ENCODE measurements around the gene UBAC2.

The UBAC2 gene

DNA sequence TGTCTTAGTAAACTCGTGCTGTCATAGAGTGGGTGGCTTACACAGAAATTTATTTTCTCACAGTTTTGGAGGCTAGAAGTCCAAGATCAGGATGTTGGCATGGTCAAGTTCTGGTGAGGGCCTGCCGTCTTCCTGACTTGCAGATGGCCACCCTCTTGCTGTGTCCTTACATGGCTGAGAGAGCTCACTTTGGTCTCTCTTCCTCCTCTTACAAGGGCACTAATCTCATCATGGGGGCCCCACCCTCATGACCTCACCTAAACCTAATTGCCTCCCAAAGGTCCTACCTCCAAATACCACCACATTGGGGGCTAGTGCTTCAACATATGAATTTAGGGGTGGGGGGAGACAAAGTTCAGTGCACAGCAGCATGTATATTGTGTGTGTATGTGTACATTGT, 71.8 kb downstream of the UBAC2 start:
- no peak for DNase-seq

DNA sequence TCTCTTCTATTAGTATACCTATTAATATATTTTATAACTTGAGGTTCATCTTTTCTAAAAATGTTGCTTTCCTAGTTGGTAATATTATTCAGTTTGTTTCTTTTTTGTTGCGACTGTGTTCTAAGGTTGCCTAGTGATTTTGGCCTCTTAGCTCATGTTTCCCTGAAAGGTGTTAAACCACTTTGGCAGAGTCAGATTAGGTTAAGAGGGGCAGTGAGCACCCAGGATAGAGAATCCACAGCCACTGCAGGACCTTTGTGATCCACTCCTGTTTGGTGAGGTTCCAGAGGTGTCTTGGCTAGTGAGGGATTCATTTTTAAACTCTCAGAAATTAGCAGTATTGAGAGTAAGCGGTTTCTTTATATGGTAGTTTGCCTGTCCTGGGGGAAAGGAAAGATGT, 72.5 kb downstream of the UBAC2 start:
- no peak for DNase-seq

DNA sequence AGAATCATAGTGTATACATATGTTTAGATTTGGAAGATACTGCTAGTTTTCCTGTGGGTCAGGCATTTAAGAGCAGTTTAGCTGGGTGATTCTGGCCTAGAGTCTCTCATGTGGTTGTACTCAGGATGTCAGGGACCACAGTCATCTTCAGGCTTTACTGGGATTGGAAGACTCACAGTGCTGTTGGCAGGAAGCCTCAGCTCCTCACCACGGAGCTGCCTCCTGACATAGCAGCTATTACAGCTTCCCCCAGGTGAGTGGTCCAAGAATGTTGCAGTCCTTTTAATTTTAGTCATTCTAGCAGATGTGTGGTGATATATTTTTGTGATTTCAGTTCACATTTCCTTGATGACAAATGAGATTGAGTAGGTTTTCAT, 74.4 kb downstream of the UBAC2 start:
- DNase-seq: peak; percentile 79

DNA sequence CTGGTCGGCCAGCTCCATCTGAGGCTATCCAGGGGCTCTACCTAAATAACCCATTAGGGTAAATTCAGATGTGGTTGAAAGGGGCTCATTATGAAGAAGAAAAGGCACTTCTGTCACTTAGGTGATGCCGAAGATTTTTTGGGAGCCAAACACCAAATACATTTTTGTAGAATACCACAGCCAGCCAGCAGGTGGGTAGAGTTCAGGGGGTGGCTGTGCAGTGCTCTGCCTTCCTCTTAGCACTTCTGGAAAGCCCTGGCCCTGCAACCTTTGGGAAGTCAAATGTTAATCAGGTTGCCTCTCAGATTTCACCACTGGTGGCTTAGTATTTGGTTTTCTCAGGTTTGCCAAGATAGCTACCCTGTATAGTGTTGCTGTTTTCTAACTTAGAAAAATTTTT, 76.1 kb downstream of the UBAC2 start:
- DNase-seq: no peak

DNA sequence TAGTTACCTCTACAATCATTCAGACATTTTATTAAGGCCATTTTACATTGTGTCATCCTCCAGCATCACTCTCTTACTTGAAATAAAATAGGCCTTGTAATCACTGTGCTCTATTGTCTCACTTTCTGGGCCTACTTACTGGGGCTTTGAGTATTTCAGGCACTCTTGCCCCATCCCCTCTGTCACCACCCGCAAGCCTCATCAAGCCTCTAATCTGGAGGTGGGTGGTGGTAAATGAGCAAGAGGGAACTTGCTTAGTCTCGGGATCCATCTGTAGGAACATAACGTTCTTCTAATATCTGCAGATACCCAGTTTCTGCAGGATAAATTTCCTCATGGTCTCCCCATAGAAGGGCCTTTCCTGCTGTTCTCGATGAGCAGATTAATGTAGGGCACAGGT, 77.0 kb downstream of the UBAC2 start:
- DNase-seq: no peak

DNA sequence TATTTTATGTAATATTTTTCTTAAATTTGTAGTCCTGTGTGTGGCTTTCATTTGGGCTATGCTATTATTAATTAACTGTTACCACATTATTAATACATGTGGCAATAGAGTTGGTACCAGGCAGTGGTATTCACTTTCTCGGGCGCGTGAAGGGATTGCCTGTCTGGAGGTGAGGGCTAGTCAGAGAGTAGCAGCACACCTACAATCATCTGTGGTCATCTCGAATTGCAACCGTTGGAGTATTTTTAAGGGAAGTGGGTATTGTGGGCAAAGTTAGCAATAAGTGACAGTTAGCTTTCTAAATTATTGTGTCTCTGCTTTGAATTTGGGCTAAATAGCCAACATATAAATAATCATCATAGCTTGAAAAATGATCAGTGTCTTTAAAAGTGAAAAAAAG, 77.5 kb downstream of the UBAC2 start:
- peak; percentile 56 for DNase-seq

DNA sequence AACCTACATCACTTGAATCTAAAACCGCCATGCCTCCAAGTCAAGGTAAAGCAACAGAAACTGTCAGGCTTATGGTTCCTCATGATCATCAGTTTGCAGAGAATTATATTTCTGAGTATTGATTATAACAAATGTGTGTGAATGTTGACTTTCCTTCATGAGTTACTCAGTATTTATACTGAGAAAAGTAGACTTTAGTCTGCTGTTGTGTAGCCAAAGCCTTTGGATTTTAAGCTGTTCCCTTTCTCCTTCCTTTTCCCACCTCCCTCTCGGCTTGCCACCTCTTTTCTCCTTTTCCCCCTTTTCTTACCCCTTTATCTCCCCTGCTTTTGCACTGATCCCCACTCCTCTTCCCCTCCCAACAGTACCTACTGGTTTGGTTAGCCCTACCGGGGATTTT, 78.2 kb downstream of the UBAC2 start:
- no peak for DNase-seq

DNA sequence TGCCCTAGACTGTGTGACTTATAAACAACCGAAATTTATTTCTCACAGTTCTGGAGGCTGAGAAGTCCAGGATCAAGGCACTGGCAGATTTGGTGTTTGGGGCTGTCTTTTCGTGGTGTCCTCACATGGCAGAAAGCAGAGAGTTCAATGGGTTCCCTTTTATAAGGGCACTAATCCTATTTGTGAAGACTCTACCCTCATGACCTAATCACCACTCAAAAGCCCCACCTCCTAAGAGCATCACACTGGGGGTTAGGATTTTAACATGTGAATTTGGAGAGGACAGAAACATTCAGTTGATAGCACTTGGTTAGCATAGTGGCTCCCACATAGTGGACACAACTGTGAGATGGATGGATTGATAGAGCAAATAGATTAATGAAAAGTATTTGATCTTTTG, 79.0 kb downstream of the UBAC2 start:
- no peak for DNase-seq

DNA sequence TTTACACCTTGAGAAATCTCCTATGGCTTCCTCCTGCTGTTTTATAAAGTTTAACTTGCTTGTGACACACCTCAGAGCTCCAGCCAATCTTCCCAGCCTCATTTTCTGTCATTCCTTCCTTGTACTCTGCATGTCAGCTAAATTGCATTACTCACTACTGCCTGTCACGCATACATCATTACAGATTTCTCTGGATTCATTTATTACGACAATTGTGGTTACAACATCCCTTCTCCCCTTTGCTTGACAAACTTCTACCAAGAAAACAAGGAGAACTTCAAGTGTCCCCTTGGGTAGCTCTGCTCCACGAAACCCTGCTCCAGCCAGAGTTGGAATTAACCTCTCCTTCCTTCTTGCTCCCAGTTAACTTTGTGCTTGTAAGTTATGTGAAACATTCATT, 79.5 kb downstream of the UBAC2 start:
- no peak for DNase-seq

DNA sequence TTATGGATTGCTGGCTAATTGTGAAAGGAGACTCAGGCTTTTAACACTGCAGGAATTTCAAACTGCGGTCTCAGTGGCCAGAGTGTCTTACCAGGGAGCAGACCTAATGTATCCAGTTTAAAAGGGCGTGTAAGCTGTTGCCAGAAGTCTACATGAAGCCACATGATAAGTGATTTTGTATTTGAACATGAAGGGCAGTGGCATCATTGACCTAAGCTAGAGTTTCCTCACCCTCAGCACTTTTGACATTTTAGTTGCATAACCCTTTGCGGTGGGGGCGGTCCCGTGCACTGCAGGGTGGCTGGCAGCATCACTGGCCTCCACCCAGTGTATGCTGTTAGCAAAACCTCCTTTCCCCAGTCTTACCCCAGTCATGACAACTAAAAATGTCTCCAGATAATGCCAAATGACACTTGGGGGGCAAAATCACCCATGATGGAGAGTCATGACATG, 81.2 kb downstream of the UBAC2 start:
- DNase-seq: peak; percentile 62

DNA sequence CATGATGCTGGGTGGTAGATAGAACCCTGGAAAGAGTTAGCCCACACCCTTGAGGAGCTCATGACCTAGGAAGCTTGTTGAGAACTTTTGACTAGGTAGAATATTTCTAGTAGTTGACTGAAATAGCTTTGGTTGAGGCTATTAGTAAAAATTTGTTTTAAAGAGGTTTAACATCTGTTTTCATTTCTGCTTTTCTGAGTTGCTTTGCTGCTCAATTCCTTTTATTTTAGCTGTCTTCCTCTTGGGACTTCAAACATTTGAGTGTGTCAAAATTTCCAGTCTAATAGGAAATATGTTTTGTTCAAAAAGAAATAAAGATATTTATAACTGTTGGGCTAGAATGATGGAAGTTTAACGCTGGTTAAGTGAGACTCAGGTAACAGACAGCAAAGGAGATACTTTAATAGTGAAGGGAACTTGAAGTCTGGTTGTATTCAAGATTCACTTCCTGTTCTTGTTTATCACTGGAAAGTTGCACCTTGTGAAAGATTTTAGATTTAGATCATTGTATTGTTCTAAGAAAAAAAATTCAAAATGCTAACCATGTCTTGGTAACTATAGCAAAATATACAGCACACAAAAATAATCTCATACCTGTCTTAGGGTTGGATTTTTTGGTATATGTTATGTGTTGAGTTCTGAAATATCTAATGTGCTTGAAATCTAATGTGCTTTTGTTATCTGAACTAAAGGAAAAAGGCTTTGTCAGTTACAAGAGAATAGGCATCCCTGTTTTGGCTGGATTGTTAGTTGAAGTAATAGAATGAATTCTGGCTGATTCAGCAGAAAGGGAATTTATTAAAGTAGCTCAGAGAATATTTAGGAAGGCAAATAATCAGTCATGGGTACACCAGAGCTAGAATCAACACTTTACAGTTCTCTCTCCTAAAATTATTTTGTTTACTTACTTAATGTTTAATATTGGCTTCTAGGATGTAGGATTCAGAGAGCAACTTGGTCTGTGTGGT, 81.9 kb downstream of the UBAC2 start:
- no peak for DNase-seq

DNA sequence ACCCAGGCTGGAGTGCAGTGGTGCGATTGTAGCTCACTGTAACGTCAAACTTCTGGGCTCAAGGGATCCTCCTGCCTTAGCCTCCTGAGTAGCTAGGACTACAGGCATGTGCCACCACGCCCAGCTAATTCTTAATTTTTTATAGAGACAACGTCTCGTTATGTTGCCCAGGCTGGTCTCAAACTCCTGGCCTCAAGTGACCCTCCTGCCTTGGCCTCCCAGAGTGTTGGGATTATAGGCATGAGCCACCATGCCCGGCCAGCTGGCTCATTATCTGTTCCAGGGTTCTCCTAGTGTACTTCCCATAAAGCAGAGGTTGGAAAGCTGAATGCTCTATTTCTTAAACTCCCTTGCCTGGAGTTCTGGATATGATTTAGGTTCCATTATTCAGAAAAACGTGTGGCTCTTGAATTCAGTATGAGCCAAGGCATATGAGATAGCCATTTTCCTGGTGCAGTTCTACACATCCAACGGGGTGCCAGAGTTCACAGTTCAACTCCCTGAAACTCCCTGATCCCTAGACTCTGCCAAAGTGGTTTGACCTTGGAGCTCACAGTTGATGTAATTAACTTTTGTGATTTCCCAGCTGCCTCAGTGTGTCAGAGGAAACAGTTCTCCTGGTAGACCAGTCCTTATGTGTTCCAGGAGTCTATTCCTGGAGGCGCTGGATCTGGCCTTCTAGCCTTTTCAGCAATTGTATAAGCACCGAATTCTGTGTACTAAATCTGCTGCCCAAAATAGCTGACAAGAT, 85.0 kb downstream of the UBAC2 start:
- DNase-seq: no peak

DNA sequence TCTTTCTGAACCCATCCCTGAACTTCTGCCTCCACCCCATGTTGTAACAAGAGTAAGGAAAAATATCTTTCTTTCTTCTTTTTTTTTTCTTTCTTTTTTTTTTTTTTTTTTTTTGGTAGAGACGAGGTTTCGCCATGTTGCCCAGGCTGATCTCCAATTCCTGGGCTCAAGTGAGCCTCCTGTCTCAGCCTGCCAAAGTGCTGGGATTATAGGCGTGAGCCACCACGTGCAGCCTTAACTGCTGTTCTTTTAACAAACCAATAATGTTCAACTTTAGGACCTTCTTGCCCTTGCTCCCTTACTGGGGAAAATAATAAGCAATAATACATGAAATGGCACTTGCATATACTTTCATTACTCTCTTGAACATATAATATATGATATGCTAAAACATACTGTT, 86.9 kb downstream of the UBAC2 start:
- DNase-seq: no peak

DNA sequence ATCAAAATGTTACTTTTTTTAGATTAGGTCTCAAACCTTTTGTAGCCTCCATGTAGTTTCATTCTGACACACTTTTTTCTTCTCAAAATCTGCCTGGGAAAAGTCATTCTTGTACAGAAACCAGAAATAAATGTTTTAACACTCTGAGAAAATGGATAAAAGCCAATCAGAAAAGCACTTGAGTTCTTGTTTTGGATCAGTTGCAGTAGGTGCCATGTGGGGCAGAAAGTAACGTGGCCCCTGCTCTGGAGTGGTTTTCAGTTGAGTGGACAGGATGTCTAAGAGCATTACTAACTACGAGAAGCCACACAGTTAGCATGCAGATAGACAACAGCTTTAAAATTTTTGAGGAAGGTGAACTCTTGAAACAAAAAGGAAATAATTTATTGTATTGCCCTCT, 87.4 kb downstream of the UBAC2 start:
- DNase-seq: peak; percentile 92

DNA sequence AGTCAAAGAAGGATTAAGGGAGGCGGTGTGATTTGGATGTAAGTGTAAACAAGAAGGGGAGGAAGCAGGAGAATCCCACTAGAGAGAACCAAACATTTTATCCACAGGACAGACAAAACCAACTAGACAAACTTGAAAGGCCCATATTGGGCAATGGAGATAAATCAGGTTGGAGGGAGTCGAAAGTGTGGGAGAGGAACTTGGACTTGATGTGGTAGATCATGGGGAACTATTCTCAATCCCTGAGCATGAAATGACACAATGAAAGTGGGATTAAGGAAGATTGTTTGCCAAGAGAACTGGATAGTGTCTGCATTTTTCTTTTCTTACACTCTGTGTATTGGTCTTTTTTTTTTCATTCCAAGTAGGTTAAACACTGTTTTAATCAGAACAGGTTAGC, 88.6 kb downstream of the UBAC2 start:
- no peak for DNase-seq

DNA sequence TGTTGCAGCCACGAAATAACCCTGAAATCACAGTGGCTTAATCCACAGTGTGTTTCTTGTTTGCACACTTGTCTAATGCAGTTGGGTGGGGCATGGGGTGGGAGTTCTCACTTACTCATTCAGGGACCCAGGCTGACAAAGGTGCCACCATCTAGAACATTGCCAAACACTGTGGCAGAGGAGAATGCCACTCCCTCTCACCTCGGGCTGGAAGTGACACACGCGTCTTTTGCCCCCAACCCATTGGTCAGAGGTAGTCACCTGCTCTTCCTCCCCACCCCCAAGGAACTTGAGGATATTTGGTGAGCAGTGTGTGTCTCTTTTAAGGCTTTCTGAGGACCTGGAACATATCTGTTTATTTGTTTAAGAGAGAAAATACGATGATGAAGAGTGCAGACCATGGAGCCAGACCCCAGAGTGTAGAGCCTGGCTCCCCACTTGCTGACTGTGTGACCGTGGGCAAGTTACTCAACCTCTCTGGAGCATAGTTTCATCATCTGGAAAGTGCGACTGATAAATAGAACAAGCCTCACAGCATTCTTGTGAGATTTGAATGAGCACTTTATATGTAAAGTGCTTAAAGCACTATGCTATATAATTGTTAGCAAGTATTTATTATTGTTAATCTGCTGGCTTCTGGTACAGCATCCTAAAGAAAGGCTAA, 89.2 kb downstream of the UBAC2 start:
- peak; percentile 93 for DNase-seq

DNA sequence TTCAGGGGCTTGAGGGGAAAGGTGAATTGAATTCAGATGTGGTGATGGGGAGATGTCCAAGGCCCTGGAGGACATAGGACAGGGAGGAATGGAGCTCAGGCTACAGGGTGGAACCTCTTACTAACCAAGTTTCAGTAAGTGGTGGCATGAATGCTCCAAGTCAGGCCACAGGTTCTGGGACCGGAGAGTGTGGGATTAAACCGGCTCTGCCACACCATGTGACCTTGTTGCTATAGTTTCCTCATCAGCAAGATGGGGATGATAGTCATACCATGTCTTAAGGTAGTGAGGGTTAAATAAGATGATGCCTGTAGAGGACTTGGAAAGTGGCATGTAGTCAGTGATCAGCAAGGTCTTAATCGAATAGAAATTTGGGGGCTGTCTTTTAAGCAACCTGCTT, 90.2 kb downstream of the UBAC2 start:
- DNase-seq: peak; percentile 67

DNA sequence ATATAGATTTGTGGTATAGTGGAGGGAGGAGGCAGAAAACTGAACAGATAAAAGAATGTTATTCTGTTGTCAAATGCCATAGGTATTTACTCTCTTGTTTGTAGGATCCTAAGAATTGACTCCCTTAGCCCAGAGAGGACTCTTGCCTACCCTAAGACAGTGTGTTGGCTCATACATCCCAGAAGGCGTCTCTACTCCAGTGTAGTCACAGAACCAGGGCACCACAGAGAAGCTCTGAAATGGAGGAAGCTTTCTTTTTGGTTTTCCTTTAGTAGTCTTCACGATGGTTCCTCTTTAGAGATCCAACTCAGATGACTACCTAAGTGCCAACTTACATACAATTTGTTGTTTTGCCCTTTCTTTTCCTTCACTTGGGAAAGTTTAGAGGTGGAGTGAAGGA, 92.5 kb downstream of the UBAC2 start:
- no peak for DNase-seq

DNA sequence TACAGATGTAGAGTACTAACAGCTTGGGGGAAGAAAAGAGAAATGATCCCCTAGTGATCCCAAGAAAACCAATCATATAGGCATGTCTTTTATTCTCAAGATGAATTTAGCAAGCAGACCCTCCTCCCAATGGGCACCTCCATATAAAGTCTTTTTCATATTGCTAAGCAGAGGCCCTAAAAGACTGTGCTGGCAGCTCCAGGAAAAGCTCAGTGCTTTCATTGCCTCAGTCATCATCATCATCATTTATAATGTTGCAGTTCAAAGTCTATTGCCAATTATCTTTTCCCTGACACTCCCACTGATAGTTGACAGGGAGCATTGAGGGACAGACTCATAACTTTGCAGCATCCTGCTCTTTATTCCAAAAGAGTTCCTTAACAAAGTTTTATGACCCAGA, 93.5 kb downstream of the UBAC2 start:
- DNase-seq: no peak

DNA sequence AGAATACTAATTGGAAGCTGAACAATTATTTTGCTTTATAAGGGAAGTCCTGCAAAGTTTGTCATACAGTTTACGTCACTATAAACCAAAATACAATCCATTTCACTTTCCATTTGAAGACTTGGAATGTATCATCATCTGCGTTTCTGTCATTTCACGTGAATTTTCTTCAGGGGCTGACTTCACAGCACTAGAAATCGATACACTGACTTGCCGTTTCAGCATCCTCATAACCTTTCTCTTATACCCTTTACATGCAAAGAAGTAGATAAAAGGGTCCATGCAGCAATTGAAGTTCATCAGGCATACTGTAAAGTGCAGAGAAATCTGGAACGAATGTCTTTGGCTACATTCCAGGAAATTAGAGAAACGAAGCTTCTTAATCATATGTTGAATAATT, 94.3 kb downstream of the UBAC2 start:
- no peak for DNase-seq

DNA sequence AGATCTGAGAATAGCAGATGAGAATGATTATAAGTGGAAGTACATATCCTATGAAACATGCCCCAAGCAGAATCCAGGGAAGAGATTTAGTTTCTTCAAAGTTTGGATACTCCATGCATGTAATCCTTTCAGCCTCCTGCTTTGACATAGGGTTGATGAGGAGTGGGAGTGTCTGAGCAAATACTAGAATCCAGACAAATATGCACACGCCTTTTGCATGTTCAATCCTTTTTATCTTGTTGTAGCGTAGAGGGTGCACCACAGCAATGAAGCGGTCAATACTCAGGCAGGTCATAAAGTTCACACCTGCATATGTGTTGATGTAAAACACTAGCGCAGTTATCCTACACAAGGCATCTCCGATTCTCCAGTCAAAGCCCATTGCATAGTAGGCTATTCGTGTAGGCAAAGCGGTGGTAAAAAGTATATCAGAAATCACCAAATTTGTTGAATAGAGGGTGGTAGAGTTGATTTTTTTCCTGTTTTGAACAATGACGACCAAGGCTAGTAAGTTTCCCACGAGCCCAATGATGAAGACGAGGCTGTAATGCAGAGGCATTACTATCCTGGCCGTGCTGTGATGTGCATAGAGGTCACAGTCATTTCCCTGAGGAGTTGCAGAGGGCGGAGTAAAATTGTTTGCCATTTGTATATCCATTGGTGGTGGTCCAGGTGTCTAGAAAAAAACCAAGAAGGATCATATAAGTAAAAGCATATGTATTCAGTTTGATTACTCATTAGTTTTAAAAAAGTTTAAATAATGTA, 95.0 kb downstream of the UBAC2 start:
- no peak for DNase-seq

DNA sequence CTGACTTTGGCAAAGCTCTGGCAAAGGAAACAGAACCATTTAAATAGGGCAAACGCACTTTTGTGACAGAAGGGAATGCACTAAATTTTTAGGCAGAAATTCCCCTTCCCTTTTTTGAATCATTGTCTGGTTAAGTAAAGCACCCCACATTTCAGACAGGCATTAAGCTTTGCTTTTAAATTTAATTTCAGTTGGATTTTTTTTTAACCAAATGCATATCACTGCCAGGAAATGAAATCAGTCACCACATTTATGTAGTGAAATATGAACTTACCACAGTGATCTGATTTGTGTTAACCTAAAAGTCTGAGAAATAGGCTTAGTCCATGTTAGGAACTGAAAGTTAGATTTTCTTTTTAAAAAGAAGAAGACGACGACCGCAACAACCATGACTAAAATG, 95.7 kb downstream of the UBAC2 start:
- peak; percentile 73 for DNase-seq

DNA sequence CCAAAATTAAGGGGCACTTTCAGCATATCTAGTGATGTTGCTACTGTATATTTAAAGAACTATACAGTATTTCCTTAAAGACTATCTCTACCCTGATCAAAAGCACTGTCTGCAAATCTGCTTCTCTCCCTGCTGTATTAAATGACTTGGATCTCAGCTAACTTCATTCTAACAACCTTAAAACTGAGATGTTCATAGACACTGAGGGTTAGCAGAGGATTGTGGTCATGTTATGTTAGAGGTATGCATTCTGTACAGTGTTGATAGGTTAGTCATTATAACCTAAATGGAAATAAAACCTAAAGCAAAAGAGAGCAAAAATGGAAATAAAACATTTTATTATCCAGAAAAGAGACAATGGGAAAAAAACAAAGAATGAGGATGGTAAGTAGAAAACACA, 96.7 kb downstream of the UBAC2 start:
- DNase-seq: no peak
